ENCODE data around the gene TLE1.

GRCh38 chr9:81682177-81682576 is 7.2 kb downstream of the TLE1 start:
- TF ChIP-seq REST (IDR thresholded peaks at IDR 0.05; ENCODE audit: insufficient read depth in 1 of 2, low read depth in 2 of 2, low read length in 2 of 2) = no peak
- TF ChIP-seq POLR2AphosphoS5 (IDR thresholded peaks at IDR 0.05; ENCODE audit: low read depth, low read length) = no peak
- no peak for TF ChIP-seq FOXP2 (optimal IDR thresholded peaks at IDR 0.05; ENCODE audit: borderline replicate concordance, extremely low read depth, extremely low read length, insufficient read depth)
- no peak for TF ChIP-seq TAF1 (IDR thresholded peaks at IDR 0.05; ENCODE audit: borderline replicate concordance, insufficient read depth, low read length)

Data from PFSK-1 (cell line).